Prostate gland (tissue), 2 donors: Measurements from ENCODE around the gene ZNF710. TPM values are rescaled to one million over a fixed set of nuclear protein-coding genes. Genes with fewer than 3 reads are reported as not detected.

Source experiments
- DNase-seq: peaks from one replicate; pipeline ENCODE4 v3.0.0-alpha.2; 2019; ENCODE audit warnings: low spot score
- H3K27ac ChIP-seq, 2 donors: fragments of 200-600 bp; sonication (generic); 2 replicates each; pipeline ENCODE4 v1.5.1; 2017 to 2019
- H3K27me3 ChIP-seq: fragments of 200-600 bp; sonication (generic); replicated peaks from 2 replicates; pipeline ENCODE4 v1.5.1; 2019; ENCODE audit not compliant: insufficient read depth
- H3K36me3 ChIP-seq, 2 donors: fragments of 200-600 bp; sonication (generic); 1 replicate in 1 of 2; 2 replicates in 1 of 2; pipeline versions ENCODE4 v1.5.1 to v1.8.1; 2017 to 2019
- H3K4me1 ChIP-seq: fragments of 200-600 bp; sonication (generic); replicated peaks from 2 replicates; pipeline ENCODE4 v1.5.1; 2019
- H3K4me3 ChIP-seq, 2 donors: fragments of 200-600 bp; sonication (generic); 2 replicates each; pipeline ENCODE4 v1.5.1; 2017 to 2019
- H3K9me3 ChIP-seq: fragments of 200-600 bp; sonication (generic); 2 replicates; pipeline ENCODE4 v1.5.1; 2017
- POLR2A ChIP-seq: fragments of 450-650 bp; IDR thresholded peaks from one replicate; pipeline ENCODE4 v1.6.1; 2016; ENCODE audit warnings: antibody characterized with exemption, mild to moderate bottlenecking
- POLR2AphosphoS5 ChIP-seq: sonication (generic); formaldehyde crosslinking; IDR thresholded peaks from one replicate; pipeline ENCODE4 v1.6.1; 2017; ENCODE audit warnings: antibody characterized with exemption
- WGBS: methylation state at CpG from one replicate; pipeline ENCODE4 v1.1.5; 2018; 5-methylcytosine and 5-hydroxymethylcytosine counted together
- intact Hi-C: fragments of 100-400 bp; cut with DNase I; formaldehyde crosslinking; loops from one replicate; pipeline ENCODE4 v1.14.2; 2022
- total RNA-seq, 2 donors: library from RNA; depleted of rRNA; stranded (reverse); fragments of >200 nt; gene quantifications; one replicate each; pipeline ENCODE4 v1.1.0, GENCODE V29; 2016
- TF ChIP-seq, protein P1 (sequence below), 4 experiments: fragments of 200-600 bp in 2 of 4; fragments of 450-650 bp in 2 of 4; sonication (generic) in 2 of 4; IDR thresholded peaks; 1 replicate in 3 of 4; 2 replicates in 1 of 4; pipeline ENCODE4 v1.5.1; 2016 to 2019; ENCODE audit warnings: antibody characterized with exemption in 4 of 4, mild to moderate bottlenecking in 2 of 4, moderate library complexity in 2 of 4

The ZNF710 gene
- total RNA-seq, 2 donors from 2014 or later: 13.6 to 18.0 TPM

- intact Hi-C loops: no loop called here
- WGBS: 93% methylated on average over 6 of the region's 6 CpGs
- TF ChIP-seq, protein P1, sequence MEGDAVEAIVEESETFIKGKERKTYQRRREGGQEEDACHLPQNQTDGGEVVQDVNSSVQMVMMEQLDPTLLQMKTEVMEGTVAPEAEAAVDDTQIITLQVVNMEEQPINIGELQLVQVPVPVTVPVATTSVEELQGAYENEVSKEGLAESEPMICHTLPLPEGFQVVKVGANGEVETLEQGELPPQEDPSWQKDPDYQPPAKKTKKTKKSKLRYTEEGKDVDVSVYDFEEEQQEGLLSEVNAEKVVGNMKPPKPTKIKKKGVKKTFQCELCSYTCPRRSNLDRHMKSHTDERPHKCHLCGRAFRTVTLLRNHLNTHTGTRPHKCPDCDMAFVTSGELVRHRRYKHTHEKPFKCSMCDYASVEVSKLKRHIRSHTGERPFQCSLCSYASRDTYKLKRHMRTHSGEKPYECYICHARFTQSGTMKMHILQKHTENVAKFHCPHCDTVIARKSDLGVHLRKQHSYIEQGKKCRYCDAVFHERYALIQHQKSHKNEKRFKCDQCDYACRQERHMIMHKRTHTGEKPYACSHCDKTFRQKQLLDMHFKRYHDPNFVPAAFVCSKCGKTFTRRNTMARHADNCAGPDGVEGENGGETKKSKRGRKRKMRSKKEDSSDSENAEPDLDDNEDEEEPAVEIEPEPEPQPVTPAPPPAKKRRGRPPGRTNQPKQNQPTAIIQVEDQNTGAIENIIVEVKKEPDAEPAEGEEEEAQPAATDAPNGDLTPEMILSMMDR (IDR thresholded peaks at IDR 0.05): no peak
- TF ChIP-seq POLR2A (no peak), POLR2AphosphoS5 (no peak)
- no peaks in the 10 kb centered on the region for H3K9me3 ChIP-seq
- H3K4me1 ChIP-seq: peaks cover 8% of the 10 kb centered on the region
- H3K4me3 ChIP-seq: no peak overlapping the region
- H3K27me3 ChIP-seq: no peaks in the 10 kb centered on the region
- no peak overlapping the region for H3K27ac ChIP-seq
- DNase-seq: no peak
- no peaks in the 10 kb centered on the region for H3K36me3 ChIP-seq
Observed at GRCh38 chr15:90033448-90033847, 32.3 kb downstream of the ZNF710 start.

DNA sequence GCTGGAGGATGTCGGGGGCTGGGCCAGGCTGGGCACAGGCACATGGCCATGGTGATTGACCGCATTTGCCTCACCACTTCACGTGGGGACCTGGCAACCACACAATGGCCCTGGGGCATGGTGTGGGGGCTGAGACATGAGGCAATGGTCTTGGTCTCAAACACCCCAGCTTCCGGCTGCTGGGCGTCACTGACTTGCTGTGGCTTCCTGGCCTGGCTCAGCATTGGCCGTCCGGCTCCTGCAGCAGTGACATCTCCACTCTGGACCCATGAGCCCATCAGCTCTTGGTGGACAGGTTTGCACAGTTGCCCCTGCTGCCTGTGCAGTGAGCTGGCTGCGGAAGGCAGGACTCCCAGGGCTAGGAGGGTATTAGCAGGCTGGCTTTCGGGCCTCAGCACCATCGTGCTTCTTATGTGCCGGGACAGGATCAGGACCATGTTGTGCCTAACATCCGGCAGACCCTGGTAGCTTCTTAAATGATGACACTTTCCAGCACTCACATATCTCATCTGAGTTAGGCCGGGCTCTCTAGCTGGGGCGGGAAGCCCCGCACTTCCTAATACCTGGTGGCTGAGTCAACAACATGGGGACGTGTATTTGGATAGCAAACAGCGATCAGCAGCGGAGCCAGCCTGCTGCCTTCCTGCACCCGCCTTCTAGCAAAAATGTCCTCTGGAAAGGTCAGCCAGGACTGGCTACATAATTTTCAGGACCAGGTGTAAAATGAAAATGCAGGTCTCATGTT lies 34.1 kb downstream of the ZNF710 start:
- no peaks in the 10 kb centered on the region for H3K9me3 ChIP-seq
- DNase-seq: peak; percentile 31
- no peaks in the 10 kb centered on the region for H3K36me3 ChIP-seq
- H3K4me3 ChIP-seq: no peak overlapping the region
- peak overlapping the region in 1 of 2 donors; percentile 57 for H3K27ac ChIP-seq
- H3K4me1 ChIP-seq: peaks cover 8% of the 10 kb centered on the region
- intact Hi-C loops: no loop called here
- 56% methylated on average over 15 of the region's 19 CpGs for WGBS
- TF ChIP-seq, protein P1 (IDR thresholded peaks at IDR 0.05): no peak
- TF ChIP-seq POLR2AphosphoS5 (no peak), POLR2A (no peak)
- H3K27me3 ChIP-seq: no peaks in the 10 kb centered on the region

GRCh38 chr15:90035840-90036230 lies 34.7 kb downstream of the ZNF710 start:
- Histone ChIP-seq H3K4me3 (no peak overlapping the region), H3K9me3 (no peaks in the 10 kb centered on the region), H3K36me3 (no peaks in the 10 kb centered on the region), H3K4me1 (peaks cover 8% of the 10 kb centered on the region), H3K27me3 (no peaks in the 10 kb centered on the region), H3K27ac (peak overlapping the region in 1 of 2 donors; percentile 57)
- intact Hi-C loops: no loop called here
- TF ChIP-seq, protein P1 (IDR thresholded peaks at IDR 0.05): no peak
- TF ChIP-seq POLR2AphosphoS5 (no peak), POLR2A (no peak)
- no peak for DNase-seq
- 78% methylated on average over 10 of the region's 10 CpGs for WGBS

DNA sequence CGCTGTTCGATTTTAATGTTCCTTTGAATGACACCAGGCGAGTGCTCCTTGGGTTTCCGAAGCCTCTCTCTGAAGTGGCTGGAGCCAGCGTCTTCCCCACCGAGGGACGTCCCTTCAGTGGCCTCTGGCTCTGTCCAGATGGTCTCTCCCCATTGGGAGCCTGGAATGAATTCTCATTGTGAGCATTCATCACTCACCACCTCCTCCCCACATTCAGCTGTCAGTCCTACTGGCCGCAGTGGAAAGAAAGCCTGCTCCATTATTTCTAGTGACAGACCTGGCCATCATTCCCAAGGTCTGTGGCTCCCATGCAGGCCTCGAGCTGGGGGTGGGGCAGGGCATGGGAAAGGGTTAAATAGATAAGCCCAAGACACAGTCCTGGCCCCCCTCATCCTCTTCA lies 35.2 kb downstream of the ZNF710 start:
- intact Hi-C loops: no loop called here
- no peak for DNase-seq
- 82% methylated on average over 9 of the region's 9 CpGs for WGBS
- Histone ChIP-seq H3K27ac (no peak overlapping the region), H3K27me3 (no peaks in the 10 kb centered on the region), H3K9me3 (no peaks in the 10 kb centered on the region), H3K4me3 (no peak overlapping the region), H3K36me3 (no peaks in the 10 kb centered on the region), H3K4me1 (peaks cover 8% of the 10 kb centered on the region)
- TF ChIP-seq POLR2A (no peak), POLR2AphosphoS5 (no peak)
- TF ChIP-seq, protein P1 (IDR thresholded peaks at IDR 0.05): no peak
